KOPT-K1 (cell line): ENCODE measurements around the gene NPDC1.
"Not testable (repeated sequence)": the region's sequence is repeated elsewhere in the genome, so short reads cannot be mapped to it uniquely, and the experiment has no call there.

Experiments
- H3K27ac ChIP-seq: fragments of 200-600 bp; sonication (generic); 2 replicates; pipeline ENCODE4 v1.5.1; 2016; ENCODE audit warnings: antibody characterized with exemption, mild to moderate bottlenecking, low read depth, low read length; ENCODE audit not compliant: poor library complexity, severe bottlenecking
- H3K36me3 ChIP-seq: fragments of 200-600 bp; sonication (generic); 2 replicates; pipeline ENCODE4 v1.5.1; 2017; ENCODE audit warnings: antibody characterized with exemption, mild to moderate bottlenecking, low read length, moderate library complexity; ENCODE audit not compliant: insufficient read depth
- H3K9me3 ChIP-seq: fragments of 200-600 bp; sonication (generic); 2 replicates; pipeline ENCODE4 v1.5.1; 2017; ENCODE audit warnings: antibody characterized with exemption, low read length, mild to moderate bottlenecking; ENCODE audit not compliant: insufficient read depth, poor library complexity, severe bottlenecking

NPDC1 gene

GRCh38 chr9:137067860-137068538 is 22.0 kb upstream of the NPDC1 start:
- Histone ChIP-seq H3K9me3 (no peaks in the 10 kb centered on the region), H3K27ac (no peak overlapping the region), H3K36me3 (no peaks in the 10 kb centered on the region; the same call in 1 of the 2 replicates)

GRCh38 chr9:137066096-137066861 is 20.3 kb upstream of the NPDC1 start:
- Histone ChIP-seq H3K9me3 (no peaks in the 10 kb centered on the region), H3K36me3 (no peaks in the 10 kb centered on the region; the same call in 1 of the 2 replicates), H3K27ac (no peak overlapping the region)

- H3K27ac ChIP-seq, result no peak overlapping the region
- no peaks in the 10 kb centered on the region; the same call in 1 of the 2 replicates for H3K36me3 ChIP-seq
- no peaks in the 10 kb centered on the region for H3K9me3 ChIP-seq
These were observed 19.5 kb upstream of the NPDC1 start for GRCh38 chr9:137065336-137065967.

- Histone ChIP-seq H3K9me3 (no peaks in the 10 kb centered on the region), H3K27ac (no peak overlapping the region), H3K36me3 (no peaks in the 10 kb centered on the region; the same call in 1 of the 2 replicates)
These were observed 18.8 kb upstream of the NPDC1 start for GRCh38 chr9:137064880-137065164.

- Histone ChIP-seq H3K27ac (no peak overlapping the region), H3K9me3 (no peaks in the 10 kb centered on the region), H3K36me3 (no peaks in the 10 kb centered on the region; the same call in 1 of the 2 replicates)
These were observed 18.3 kb upstream of the NPDC1 start for GRCh38 chr9:137064027-137064879.

GRCh38 chr9:137063311-137064026 is 17.5 kb upstream of the NPDC1 start:
- no peak overlapping the region for H3K27ac ChIP-seq
- no peaks in the 10 kb centered on the region; the same call in 1 of the 2 replicates for H3K36me3 ChIP-seq
- no peaks in the 10 kb centered on the region for H3K9me3 ChIP-seq

- H3K27ac ChIP-seq, H3K9me3 ChIP-seq, H3K36me3 ChIP-seq: not testable (repeated sequence)
These were observed 16.8 kb upstream of the NPDC1 start for GRCh38 chr9:137062798-137063197.

GRCh38 chr9:137062384-137062783 is 16.4 kb upstream of the NPDC1 start:
- Histone ChIP-seq H3K36me3 (no peaks in the 10 kb centered on the region; the same call in 1 of the 2 replicates), H3K27ac (no peak overlapping the region), H3K9me3 (no peaks in the 10 kb centered on the region)

GRCh38 chr9:137058521-137059234 is 12.7 kb upstream of the NPDC1 start:
- H3K36me3 ChIP-seq, result no peaks in the 10 kb centered on the region
- H3K9me3 ChIP-seq, result no peaks in the 10 kb centered on the region
- H3K27ac ChIP-seq, result no peak overlapping the region

- H3K9me3 ChIP-seq, result no peaks in the 10 kb centered on the region
- H3K27ac ChIP-seq, result no peak overlapping the region
- H3K36me3 ChIP-seq, result no peaks in the 10 kb centered on the region
These were observed 11.6 kb upstream of the NPDC1 start for GRCh38 chr9:137057545-137057944.

- no peak overlapping the region for H3K27ac ChIP-seq
- no peaks in the 10 kb centered on the region for H3K36me3 ChIP-seq
- no peaks in the 10 kb centered on the region for H3K9me3 ChIP-seq
These were observed 10.9 kb upstream of the NPDC1 start for GRCh38 chr9:137056739-137057415.

GRCh38 chr9:137055385-137056364 is 9.7 kb upstream of the NPDC1 start:
- H3K36me3 ChIP-seq, result no peaks in the 10 kb centered on the region
- no peak overlapping the region for H3K27ac ChIP-seq
- H3K9me3 ChIP-seq, result no peaks in the 10 kb centered on the region
